Upper lobe of right lung (tissue), 1 donor: ENCODE measurements around the gene RSPH6A. TPM values are rescaled to one million over a fixed set of nuclear protein-coding genes. Genes with fewer than 3 reads are reported as not detected.

ENCODE experiments used
- ATAC-seq: fragments of 200-7000 bp; cut with Tn5 transposase; one replicate; pipeline ENCODE4 v1.9.1; 2020; ENCODE audit warnings: mild to moderate bottlenecking, moderate library complexity
- DNase-seq: peaks from one replicate; pipeline ENCODE4 v3.0.0-alpha.2; 2020
- H3K27ac ChIP-seq: fragments of 200-600 bp; one replicate; pipeline ENCODE4 v1.8.0; 2022
- H3K27me3 ChIP-seq: fragments of 200-600 bp; one replicate; pipeline ENCODE4 v1.8.0; 2022; ENCODE audit warnings: mild to moderate bottlenecking
- H3K36me3 ChIP-seq: fragments of 200-600 bp; one replicate; pipeline ENCODE4 v1.8.0; 2022
- H3K4me1 ChIP-seq: fragments of 200-600 bp; one replicate; pipeline ENCODE4 v1.8.0; 2022
- H3K4me3 ChIP-seq: fragments of 200-600 bp; one replicate; pipeline ENCODE4 v1.8.0; 2022; ENCODE audit warnings: mild to moderate bottlenecking
- H3K9me3 ChIP-seq: fragments of 200-600 bp; one replicate; pipeline ENCODE4 v1.8.0; 2022
- CTCF ChIP-seq: fragments of 200-600 bp; IDR thresholded peaks from one replicate; pipeline ENCODE4 v1.8.0; 2022; ENCODE audit warnings: antibody characterized with exemption
- intact Hi-C: fragments of 100-400 bp; cut with DNase I; formaldehyde crosslinking; loops from one replicate; pipeline ENCODE4 v1.11.0; 2022
- total RNA-seq: library from RNA; stranded (reverse); fragmentation: NEBNext Ultra II Directional; extraction: Animal tissue kit (Norgen Biotek cat#: 25700); gene quantifications from one replicate; pipeline ENCODE4 v1.2.1, GENCODE V29; 2021
- donor health status: DM: no; HTN: yes; CAD: no; lungs with severe emphysema.

Gene RSPH6A
- total RNA-seq, 1 donor from 2014 or later: 0.38 TPM

DNA sequence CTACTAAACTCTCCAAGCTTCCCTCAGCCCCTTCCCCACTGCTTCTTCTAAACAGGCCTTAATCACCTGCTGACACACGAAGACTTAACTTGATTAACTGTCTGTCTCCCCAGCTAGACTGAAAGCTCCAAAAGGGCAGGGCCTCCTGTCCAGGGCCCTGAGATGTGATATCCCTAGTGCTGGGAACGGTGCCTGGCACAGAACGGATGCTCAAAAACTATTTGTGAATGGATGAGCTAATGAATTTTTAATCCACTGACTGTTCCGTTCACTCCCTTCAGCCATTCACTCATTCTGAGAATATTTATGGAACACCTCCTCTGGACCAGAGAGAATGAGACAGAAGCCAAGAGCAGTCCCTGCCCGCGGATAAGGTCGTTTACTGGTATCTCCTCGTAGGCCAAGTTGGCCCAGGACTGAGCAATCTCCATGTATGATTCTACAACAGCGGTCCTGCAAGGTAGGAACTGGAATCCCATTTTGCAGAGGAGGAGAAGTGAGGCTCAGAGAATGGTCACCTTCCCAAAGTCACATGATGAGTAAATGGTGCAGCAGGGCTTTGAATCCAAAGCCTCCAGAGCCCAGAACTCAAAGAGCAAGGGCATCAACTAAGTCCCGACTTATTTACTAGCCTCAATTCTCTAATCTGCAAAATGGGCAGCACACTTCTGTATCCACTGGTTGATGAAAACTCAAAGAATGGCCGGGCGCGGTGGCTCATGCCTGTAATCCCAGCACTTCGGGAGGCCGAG lies 25.9 kb downstream of the RSPH6A start:
- no peak overlapping the region for H3K27ac ChIP-seq
- no peaks in the 10 kb centered on the region for H3K9me3 ChIP-seq
- H3K4me1 ChIP-seq: peaks cover 15% of the 10 kb centered on the region
- H3K27me3 ChIP-seq: no peaks in the 10 kb centered on the region
- peaks cover 36% of the 10 kb centered on the region for H3K36me3 ChIP-seq
- DNase-seq (no peak), ATAC-seq (no peak)
- H3K4me3 ChIP-seq: no peak overlapping the region
- TF ChIP-seq CTCF: no peak
- intact Hi-C loops: no loop called here

DNA sequence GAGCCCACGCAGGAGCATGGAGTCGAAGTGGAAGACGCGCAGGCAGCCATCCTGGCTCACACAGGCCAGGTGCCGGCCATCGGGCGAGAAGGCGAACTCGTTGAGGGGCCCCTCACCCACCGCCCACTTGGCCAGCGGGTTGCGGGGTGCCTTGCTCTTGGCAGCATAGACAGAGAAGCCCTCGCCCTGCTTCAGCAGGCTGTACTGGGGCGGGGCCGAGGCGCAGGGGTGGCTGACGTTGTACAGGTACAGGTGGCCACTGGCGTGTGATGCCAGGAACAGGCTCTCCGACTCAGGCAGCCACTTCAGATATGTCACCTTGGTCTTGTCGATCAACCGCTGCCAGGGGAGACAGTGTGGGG lies 28.6 kb downstream of the RSPH6A start:
- no peak for TF ChIP-seq CTCF

GRCh38 chr19:45785781-45786532 lies 29.2 kb downstream of the RSPH6A start:
- Histone ChIP-seq H3K9me3 (no peaks in the 10 kb centered on the region), H3K4me1 (peaks cover 9% of the 10 kb centered on the region), H3K36me3 (peaks cover 36% of the 10 kb centered on the region), H3K4me3 (no peak overlapping the region), H3K27me3 (no peaks in the 10 kb centered on the region), H3K27ac (no peak overlapping the region)
- no peak for DNase-seq
- intact Hi-C loops: no loop called here
- TF ChIP-seq CTCF: no peak
- ATAC-seq: no peak

More for the DNA sequence above, 28.6 kb downstream of the RSPH6A start:
- intact Hi-C loops: no loop called here
- DNase-seq (no peak), ATAC-seq (no peak)
- Histone ChIP-seq H3K4me3 (no peak overlapping the region), H3K36me3 (peaks cover 36% of the 10 kb centered on the region), H3K9me3 (no peaks in the 10 kb centered on the region), H3K27ac (no peak overlapping the region), H3K27me3 (no peaks in the 10 kb centered on the region), H3K4me1 (peaks cover 9% of the 10 kb centered on the region)

DNA sequence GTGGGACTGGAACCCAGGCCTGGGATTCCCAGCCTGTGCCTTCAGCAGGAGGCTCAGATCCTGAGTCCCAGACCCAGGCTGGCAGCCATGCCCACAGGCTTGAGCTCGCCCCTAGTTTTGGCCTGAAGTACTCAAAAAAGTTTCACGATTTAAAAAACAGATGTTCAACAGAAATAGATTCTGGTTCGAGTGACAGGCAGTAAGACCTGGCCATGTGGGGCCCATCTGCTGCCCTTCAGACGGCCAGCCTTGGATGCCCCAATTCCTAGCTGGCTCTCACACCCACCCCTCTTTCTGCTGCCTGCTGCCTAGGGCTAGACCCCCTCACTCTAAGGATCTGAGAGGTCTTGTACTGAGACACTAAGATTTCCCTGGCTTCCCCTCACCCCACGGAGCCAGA lies 30.0 kb downstream of the RSPH6A start:
- intact Hi-C loops: no loop called here
- H3K36me3 ChIP-seq: peaks cover 31% of the 10 kb centered on the region
- ATAC-seq (no peak), DNase-seq (no peak)
- H3K27ac ChIP-seq: peak overlapping the region; percentile 73
- no peak overlapping the region for H3K4me3 ChIP-seq
- peaks cover 10% of the 10 kb centered on the region for H3K4me1 ChIP-seq
- TF ChIP-seq CTCF: no peak
- H3K9me3 ChIP-seq: no peaks in the 10 kb centered on the region
- no peaks in the 10 kb centered on the region for H3K27me3 ChIP-seq

GRCh38 chr19:45784096-45784495 lies 31.0 kb downstream of the RSPH6A start:
- no peak for TF ChIP-seq CTCF
- Histone ChIP-seq H3K9me3 (no peaks in the 10 kb centered on the region), H3K4me1 (peaks cover 19% of the 10 kb centered on the region), H3K4me3 (no peak overlapping the region), H3K27me3 (no peaks in the 10 kb centered on the region), H3K27ac (peak overlapping the region; percentile 73), H3K36me3 (peaks cover 22% of the 10 kb centered on the region)
- intact Hi-C loops: no loop called here
- ATAC-seq (no peak), DNase-seq (no peak)
